NCI-H2171 (cell line): ENCODE data around the gene DENND4B.

Source experiments
- DNase-seq: peaks from one replicate; lab custom pipeline; 2025; lab: John Stamatoyannopoulos, UW

Gene DENND4B

DNA sequence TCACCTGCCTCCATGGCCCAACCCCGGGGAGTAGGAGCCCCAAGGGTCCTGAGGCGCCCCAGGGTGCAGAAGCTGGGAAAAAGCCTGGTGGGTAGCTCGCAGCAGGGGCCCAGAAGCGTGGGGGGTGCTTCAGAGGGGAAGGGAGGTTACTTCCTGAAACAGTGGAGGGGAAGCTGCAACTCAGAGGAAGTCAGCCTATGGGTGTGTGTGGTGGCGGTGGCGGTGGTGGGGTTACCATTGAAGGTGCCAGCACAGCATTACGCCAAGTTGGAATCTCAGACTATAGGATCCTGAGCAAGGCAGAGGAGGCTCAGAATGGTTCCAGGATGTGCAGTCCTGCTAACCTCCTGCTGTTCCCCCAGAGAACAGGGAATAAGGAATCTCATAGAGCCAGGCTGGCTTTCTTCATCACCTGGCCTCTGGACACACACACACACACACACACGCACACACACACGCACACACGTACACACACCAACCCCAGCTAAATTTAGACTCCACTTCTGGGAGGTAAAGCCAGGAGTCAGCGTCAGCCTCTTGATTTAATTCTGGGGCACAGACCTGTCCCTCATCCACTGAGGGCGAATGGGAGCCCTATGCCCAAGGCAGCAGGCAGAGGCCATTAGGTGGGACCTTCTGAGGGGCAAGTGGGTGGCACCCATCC lies 1.3 kb downstream of the DENND4B start:
- no peak for DNase-seq

DNA sequence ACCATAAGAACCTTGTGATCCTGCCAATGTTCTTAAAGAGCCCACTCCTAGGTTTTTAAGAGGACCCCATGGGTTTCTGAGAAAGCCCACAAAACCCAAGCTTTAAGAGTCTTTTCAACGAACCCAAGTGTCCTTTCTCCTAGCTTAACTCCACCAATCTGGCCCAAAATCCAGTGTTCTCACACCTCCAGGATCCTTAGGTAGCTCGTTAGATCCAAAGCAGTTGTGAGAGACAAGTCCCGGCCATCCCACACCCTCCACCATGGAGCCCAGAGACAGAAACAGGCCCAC lies 1.7 kb downstream of the DENND4B start:
- no peak for DNase-seq

DNA sequence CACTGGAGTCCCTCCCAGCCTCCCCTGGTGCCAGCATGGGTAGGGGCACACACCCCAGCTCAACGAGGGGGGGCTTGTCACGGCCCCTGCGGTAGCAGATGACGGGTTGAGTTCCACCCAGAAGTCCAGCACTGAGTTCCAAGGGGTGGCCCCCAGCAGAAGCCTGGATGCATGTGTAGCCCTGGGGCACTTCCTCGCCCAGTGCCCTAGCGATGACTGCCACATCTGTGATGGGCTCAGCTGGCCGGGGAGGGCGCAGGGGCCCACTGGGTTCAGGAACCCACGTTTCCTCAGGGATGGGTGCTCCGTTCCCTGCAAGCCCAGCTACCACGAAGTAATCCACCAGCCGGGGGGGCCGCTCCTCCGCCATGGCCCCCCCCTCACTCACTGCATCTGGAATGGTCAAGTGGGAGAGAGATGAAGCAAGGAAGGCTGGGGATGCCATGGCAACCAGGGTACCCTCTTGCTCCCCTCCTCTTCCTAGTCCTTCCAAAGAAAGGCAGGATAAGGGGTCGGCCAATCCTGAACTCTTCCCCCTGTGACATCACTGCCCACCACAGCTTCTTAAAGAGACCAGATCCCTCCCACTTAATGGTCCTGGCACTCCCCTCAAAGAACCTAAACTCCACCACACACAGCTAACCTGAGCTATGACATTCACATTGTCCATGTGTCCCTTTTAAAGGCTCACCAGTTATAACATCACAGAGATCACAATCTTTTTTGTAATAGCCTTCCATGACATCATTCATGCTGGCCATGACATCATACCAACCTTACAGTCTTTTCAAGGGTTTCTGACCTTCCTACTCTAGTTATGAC lies 2.3 kb downstream of the DENND4B start:
- DNase-seq, result no peak

DNA sequence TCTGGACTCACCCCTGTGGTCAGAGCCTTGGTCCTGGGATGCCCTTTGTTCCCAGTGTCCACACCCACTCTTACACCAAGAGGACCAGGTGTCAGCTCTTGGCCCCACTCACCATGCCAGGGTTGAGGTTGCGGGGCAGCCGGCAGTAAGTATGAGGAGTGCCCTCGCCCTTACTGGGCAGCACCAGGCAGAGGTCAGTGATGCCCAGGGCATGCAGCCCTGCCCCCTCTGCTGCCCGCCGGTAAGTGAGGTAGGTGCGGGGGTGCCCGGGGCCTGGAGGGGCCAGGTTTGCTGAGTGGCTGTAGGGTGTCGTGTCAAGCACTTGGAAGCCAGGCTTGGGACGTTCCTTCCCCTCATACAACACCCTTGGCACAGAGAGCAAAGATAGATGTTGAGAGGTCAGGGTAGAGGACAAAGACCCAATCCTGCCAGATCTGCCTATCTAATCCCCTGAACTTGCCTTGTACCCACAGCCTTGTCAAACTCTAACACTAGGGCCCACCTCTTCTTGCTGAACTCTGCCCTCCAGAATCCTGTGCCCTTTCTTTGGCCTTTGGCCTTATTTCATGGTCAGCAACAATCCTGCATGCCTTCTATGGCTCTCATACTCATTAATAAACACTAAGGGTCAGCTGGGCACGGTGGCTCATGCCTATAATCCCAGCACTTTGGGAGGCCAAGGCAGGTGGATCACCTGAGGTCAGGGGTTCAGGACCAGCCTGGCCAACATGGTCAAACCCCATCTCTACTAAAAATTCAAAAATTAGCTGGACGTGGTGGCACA lies 3.6 kb downstream of the DENND4B start:
- no peak for DNase-seq

DNA sequence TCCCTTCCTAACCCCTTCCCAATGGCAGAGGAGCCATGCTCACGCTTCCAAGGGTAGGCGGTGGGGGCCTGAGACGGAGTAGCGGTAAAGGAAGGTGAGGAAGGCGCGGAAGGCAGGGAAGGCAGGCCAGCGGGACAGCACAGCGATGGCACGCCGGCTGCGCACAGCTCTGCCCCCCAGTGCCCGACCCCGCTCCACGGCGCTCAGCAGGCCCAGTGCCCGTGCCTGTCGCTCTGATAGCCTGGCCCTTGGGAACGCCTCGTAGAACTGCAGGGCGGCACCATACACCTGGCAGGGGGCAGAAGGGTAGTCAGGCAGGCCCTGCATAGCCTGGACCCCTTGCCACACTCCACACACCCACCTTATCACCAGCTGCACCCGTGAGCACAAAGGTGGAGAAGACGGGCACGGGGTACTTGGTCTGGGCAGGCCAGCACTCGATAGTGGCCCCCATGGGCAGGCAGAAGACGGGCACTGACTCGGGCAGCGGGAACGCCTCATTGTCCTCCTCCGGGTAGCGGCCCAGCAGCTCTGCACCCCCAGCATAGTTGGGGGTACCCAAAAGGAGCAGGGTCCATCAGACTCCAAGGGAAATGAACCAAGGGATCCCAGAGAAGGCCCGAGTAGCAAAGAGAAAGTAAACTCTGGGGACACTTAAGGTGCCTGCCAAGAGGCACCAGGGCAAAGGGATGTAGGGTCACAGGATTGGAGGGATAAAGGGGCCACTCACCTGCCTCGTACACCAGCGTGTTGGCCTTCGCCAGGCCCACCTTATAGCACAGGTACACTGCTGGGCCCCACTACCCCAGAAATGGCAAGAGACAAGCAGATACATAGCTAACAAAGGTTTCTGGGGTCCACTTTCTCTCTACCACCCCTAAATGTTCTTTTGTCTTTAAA lies 4.4 kb downstream of the DENND4B start:
- no peak for DNase-seq

DNA sequence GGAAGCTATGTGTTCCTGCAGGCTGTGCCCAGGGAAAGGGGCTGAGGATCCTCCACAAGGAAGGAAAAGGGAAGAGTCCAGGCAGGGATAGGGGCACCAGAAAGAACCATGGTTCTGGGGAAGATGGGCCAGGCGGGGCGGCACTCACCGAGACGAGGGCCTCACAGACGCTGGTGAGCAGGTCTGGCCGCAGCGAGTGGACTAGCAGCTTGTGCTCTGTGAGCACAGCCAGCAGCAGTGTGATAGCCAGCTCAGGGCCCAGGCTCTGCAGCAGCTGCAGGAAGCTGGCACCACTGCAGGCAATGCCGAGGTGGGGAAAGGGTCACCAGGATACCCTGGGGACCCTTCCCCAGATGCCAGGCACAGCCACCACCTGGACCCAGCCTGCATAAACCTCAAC lies 5.8 kb downstream of the DENND4B start:
- no peak for DNase-seq

DNA sequence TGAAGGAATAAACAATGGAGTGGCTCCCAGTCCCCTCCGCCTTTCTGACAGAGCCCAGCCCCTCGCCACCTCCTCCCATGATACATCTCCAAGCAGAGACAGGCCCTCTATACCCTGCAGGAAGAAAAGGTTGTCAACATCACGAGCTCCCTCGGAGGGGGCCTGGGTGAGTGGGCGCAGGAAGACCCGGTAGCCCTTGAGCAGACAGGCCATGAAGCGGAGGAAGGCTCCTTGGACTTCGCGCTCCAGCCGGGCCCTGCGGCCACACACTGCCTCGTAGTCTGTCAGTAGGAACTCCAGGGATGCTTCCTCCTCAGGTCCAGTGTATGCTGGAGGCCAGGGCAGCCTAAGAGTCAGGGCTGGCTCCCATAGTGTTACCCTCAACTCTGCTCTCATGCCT lies 7.0 kb downstream of the DENND4B start:
- no peak for DNase-seq

DNA sequence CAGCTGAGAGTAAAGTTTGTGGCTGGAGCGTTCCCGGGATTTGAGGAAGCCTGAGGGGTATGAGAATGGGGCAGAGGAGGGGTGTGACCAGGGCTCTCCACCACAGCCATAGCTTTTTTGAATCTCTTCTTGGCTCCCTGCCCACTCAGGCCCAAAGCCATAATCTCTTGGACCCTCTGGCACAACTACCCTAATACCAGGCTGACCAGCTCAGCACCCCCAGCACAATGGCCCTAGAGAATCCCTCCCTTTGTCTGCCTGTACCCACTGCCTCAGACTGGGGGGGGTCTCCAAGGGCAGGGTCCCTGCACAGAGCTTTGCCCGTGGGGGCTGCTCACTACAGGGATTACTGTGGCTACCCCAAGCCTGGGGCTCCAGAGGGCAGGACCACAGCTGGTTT lies 7.5 kb downstream of the DENND4B start:
- no peak for DNase-seq

DNA sequence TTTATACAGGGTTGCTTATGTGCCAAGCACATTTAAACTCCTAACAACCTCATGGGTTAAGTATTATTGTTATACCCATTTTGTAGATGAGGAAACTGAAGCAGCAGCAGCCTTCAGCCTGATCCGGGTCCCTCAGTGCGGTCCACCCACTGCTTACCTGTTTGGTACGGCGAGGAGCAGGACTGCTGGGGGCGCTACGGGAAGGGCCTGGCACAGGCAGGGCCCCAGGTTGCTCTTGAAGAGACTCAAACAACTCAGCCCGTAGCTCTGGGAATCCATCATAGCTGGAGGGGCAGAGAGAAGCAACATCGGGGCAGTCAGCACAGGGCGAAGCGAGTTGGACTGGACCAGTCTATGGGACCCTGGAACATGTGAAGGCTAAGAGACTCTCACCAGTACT lies 9.2 kb downstream of the DENND4B start:
- DNase-seq, result no peak

DNA sequence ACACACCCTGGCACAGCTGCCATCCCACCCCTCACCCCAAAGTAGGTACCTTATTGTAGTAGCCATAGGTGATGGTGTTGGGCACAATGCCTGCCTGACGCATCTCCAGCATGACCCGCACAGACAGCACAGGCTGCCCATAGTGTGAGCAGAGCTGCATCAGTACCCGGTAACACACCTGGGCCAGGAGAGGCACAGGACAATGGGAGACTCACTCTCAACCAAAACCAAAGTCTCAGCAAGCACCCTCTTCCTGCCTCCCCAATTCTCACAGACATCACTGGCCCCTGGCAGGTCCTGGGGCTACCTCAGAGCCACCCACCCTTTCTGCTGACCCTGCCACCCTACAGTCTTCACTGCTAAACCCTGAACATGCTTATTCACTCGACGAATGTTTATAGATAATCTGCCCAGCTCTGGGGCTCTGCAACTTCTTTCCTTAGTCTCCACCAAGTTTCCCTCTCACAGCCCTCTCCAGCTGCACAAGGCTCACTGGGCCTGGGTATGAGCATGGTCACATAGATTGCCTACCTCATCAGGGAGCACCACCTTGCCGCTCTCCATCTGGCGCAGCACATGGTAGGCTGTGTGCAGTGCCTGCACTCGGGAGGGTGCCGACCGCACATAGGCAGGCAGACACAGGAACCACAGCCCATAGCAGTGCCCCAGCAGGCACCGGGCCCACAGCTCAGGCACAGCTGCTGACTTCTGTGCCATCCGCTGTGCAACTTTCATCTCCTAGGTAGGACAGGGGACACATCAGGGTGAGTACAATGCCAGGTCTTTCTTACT lies 10.3 kb downstream of the DENND4B start:
- no peak for DNase-seq

DNA sequence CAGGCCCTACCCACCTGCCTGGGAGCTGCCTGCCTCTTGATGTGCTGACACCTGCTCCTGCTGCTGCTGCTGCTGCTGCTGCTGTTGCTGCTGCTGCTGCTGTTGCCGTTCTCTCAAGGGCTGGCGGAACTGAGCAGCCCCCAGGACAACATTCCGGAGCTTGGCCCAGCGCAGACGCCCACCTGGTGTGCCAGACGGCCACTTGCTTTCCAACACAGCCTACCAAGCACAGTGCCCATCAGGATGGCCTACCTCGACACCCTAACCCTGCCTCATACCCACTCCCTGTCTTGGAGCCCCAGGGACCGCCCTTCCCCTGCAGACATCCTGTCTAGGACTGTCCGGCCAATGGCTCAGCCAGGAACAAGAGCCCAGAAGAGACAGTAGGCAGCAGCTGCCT lies 11.8 kb downstream of the DENND4B start:
- DNase-seq, result no peak

DNA sequence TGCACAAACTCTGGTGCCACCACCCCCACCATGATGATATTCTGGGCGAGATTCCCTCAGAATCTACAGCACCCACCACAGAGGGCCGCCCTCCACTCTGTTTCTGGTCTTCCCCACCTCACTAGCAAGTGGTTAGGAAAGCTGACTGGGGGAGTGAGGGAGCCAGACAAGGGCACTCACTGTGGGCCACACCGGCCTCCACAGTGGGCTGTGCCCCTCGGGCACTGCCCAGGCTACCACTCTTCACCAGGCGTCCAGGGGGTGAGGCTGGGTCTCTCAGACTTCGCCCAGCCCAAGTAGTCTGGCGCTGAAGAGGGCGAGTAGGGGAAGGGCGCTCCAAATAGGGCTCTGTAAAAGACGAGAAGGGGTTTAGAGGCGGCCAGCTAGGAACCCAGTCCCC lies 12.6 kb downstream of the DENND4B start:
- DNase-seq, result no peak

DNA sequence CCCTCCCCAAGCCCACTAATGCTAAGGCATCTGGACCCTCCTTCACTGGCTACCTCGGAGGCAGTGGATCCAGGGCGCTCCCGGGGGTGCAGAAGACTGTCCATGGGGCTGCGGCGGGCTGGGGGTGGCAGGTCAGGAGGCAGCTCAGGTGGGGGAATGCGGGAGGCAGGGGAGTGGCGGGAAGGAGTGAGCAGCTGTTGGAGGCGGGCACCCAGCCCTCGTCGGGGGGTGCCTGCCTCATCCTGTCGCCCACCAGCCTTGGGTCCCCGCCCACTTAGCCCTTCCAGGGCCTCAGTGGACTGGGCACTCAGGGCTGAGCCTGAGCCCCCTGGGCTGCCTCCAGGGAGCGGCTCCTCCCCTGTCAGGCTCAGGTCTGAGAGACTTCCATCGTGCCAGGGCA lies 13.1 kb downstream of the DENND4B start:
- DNase-seq, result no peak

DNA sequence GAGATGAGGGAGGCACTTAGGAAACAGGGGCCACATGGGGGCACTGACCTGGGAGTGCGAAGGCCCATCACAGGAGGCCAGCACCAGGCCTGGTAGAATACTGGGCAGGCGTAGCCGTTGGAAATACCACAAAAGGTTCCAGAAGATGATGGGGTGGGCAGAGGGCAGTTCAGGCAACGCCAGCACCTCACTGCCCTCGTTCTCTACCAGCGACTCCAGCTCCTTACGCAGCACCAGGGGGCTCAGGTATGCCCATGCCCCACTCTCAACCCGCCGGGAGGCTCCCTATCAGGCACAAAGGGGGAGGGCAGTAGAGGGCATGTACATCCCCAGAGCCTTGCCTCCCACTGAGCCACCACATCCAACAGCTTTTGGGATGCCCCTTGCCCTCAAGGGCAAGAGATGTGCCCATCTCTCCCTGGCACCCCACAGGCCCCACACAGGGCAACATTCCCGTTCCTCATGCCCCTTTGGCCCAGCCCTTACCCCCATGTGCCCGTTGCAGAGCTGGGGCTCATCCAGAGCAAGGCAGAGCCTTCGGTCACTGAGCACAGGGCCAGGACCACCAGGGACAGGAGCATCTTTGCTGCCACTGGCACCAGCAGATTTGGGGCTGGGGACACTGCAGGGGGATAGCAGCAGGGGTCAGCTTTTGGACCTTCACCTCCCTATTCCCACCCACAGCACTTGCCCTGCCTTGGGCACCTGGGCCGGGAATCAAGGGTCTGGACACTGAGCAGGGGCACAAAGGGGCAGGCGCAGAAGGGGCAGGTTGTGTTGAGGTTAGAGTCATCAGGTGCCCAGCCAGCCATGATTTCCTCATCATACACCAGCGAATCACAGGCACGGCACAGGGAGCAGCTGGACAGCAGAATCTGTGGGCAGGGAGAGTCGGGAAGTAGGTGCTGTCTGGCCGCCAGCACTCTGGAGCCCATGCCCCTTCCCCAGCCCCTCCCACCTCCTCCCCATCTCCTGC lies 14.1 kb downstream of the DENND4B start:
- no peak for DNase-seq

DNA sequence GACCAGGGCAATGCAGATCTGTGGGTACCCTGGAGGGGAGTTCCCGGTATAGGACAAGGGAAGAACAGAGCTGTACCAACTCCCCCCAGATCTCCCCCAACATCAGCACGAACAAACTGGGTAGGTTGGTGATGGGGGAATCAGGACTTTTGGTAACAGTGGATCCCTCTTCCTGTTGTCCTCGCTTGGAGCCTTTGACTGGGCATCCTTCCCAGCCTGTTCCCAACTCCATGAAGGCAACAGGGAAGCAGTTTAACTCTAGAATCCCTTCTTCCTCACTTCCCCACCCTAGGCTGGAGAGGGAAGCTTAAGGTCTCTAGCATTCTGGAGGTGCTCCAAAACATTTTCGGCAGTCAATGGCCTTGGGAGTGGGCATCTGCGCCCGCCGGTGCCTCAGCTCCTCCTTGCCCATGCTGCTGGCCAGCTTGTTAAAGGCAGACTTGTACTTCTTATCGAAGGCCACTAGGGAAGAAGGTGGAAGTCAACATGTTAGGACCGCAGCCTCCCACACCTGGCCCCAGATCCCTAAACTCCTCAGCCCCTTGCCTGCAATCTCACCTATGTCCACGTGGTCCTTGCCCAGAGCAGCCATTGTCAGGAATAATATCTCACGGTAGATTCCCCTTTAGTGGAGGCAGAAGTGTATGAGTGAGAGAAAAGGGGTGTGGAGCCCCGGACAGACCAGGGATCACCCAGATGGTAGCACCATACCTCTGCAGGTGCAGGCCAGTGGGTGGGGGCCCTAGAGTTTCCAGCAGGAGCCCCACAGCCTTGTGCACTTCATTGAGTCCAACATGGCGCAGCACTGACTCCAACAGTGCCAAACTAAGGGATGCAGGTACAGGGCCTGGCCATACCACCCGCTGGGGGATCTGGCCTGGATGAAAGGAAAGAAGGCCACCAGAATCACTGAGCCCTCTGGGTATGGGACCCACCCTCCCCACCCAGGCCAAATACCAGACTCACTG lies 16.3 kb downstream of the DENND4B start:
- no peak for DNase-seq

DNA sequence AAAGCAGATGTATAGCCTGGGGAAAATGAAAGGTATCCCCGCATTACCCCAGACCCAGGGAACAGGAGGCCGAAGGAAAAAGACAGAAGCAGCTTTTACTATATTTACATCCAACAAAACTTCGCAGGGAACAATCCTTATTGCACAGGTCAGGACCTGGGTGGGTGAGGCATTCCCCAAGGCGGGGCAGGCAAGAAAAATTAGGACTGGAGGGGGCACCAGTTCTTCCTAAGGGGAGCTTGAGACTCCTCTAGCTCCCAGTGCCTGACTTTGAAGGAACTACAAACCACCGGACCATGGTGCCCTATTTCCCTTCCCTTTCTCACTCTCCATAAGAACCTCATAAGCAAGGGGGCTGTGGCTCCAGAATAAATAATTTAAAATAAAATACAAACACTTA lies 17.1 kb downstream of the DENND4B start:
- no peak for DNase-seq

DNA sequence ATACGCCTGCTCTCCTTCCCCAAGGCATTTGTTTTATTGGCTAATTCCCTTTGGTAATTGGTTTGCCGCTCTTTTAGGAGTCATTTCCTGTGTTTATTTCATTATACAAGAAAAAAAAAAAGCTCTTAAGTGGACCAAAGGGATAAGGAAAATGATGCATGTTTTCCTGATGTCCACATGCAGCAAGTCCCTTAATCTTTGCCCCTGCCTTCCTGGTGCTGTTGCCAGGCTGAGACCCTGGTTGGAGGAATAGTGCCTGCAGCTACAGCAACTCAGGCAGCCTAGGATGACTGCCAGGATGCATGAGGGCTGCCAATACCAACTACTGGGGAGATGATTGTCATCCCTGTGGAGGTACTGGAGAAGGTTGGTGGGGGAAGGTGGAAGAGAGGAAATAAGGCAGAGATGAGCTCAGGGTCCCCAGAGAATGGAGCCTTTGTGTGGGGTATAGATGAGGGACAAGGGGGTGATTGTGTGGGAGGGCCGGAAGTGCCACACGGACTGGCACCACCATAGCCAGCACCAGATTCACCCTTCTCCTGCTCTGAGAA lies 17.7 kb downstream of the DENND4B start:
- no peak for DNase-seq

DNA sequence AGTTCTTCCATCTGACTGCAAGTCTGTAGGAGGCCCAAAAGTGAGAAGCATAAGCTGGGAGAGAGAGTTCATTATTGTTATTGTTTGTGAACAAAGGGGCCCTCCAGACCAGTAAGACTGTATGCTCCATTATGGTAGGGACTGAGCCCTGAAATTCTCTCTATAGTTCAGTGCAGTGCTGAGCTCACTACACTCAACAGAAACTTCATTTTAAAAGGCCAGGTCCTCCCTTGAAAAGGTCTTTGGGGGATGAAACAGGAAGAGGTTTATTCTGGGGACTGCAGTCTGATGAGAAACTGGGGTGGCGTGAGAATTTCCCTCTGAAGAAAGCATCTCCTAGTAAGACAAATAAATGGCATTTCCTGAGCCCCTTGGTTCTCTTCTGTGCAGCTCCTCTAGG lies 18.3 kb downstream of the DENND4B start:
- no peak for DNase-seq

DNA sequence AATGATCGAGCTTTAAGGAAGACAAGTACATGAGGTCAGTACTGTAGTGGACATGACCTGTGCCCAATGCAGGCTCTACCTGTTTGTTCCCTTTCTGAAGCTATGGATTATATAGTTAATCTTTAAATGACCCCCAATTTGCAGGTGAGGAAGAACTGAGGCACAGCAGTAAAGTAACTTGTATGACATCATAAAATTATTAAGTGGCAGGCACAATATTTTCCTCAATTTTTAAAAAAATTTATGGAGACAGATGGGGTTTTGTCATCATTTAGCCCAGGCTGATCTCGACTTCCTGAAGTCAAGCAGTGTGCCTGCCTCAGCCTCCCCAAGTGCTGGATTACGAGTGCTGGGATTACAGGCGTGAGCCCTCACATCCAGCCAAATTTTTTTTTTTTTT lies 20.1 kb downstream of the DENND4B start:
- no peak for DNase-seq
